Measurements from ENCODE around the gene SYPL1.

The SYPL1 gene

DNA sequence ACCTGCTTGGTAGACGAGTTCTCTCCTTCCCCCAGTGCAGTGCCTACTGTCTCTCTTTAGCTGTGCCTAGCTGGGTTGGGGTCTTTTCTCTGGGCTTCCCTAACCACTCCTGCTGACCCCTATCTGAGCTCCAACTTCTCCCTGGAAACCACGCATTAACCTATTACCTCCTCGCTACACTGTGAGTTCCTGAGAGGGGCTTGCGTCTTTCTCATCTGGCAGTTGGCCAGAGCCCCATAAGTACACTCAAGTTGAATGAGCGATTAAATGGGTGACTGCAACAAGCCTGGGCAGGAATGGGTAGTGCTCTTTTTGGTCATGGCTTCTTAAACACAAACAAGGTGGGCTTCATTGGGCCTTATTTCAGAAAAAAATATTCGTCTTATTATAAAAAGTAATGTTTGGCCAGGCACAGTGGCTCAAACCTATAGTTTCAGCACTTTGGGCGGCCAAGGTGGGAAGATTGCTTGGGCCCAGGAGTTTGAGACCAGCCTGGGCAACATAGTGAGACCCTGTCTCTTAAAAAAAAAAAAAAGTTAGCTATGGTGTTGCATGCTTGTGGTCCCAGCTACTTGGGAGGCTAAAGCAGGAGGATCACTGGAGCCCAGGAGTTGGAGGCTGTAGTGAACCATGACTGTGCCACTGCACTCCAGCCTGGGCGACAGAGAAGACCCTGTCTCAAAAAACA, 41.4 kb downstream of the SYPL1 start:
- TF ChIP-seq POLR2AphosphoS5 (IDR thresholded peaks at IDR 0.05; ENCODE audit: low read depth, low read length) (no peak), TAF1 (IDR thresholded peaks at IDR 0.05; ENCODE audit: borderline replicate concordance, insufficient read depth, low read length) (no peak), SIN3A (IDR thresholded peaks at IDR 0.05; ENCODE audit: borderline replicate concordance, insufficient read depth, low read length) (no peak), REST (IDR thresholded peaks at IDR 0.05; ENCODE audit: insufficient read depth in 1 of 2, low read depth in 2 of 2, low read length in 2 of 2) (no peak), FOXP2 (optimal IDR thresholded peaks at IDR 0.05; ENCODE audit: borderline replicate concordance, extremely low read depth, extremely low read length, insufficient read depth) (no peak)

GRCh38 chr7:106070201-106070551, 41.9 kb downstream of the SYPL1 start:
- TF ChIP-seq REST (IDR thresholded peaks at IDR 0.05; ENCODE audit: insufficient read depth in 1 of 2, low read depth in 2 of 2, low read length in 2 of 2): no peak
- TF ChIP-seq FOXP2 (optimal IDR thresholded peaks at IDR 0.05; ENCODE audit: borderline replicate concordance, extremely low read depth, extremely low read length, insufficient read depth): no peak
- no peak for TF ChIP-seq SIN3A (IDR thresholded peaks at IDR 0.05; ENCODE audit: borderline replicate concordance, insufficient read depth, low read length)
- no peak for TF ChIP-seq POLR2AphosphoS5 (IDR thresholded peaks at IDR 0.05; ENCODE audit: low read depth, low read length)
- no peak for TF ChIP-seq TAF1 (IDR thresholded peaks at IDR 0.05; ENCODE audit: borderline replicate concordance, insufficient read depth, low read length)

DNA sequence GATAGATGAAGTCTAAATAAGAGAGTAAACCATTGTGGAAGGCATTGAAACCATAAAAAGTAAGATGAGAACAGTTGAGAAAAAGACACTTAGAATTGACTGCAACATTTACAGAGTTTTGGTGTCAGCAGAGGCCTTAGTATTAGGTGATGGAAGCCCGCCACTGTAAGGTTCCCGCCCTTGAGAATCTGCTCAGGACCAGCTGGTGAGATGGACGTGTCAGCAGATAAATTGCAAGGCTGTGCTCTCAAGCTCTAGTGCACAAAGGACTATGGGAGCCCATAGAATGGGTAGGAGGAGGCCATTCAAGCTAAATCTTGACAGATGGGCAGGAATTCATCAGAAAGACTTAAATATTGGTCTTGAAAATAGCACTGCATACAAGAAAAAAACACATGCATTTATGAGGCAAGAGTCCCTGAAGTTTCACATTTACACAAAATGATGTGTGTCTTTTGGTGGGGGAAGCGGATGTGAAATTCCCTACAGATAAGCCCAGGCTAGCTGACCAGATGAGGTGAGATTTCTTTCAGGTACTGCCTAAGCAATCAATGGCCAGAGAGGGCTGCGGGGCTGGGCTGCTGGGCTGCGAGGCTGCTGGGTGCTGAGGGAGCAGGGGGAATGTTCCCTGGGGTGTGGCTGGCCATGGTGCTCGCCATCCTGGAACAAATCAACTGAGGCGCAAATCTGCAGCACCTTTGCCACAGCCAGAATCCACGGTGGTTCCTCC, 42.5 kb downstream of the SYPL1 start:
- TF ChIP-seq REST (IDR thresholded peaks at IDR 0.05; ENCODE audit: insufficient read depth in 1 of 2, low read depth in 2 of 2, low read length in 2 of 2) (no peak), SIN3A (IDR thresholded peaks at IDR 0.05; ENCODE audit: borderline replicate concordance, insufficient read depth, low read length) (no peak), TAF1 (IDR thresholded peaks at IDR 0.05; ENCODE audit: borderline replicate concordance, insufficient read depth, low read length) (no peak), POLR2AphosphoS5 (IDR thresholded peaks at IDR 0.05; ENCODE audit: low read depth, low read length) (no peak), FOXP2 (optimal IDR thresholded peaks at IDR 0.05; ENCODE audit: borderline replicate concordance, extremely low read depth, extremely low read length, insufficient read depth) (no peak)

- TF ChIP-seq TAF1 (IDR thresholded peaks at IDR 0.05; ENCODE audit: borderline replicate concordance, insufficient read depth, low read length) (no peak), SIN3A (IDR thresholded peaks at IDR 0.05; ENCODE audit: borderline replicate concordance, insufficient read depth, low read length) (no peak), POLR2AphosphoS5 (IDR thresholded peaks at IDR 0.05; ENCODE audit: low read depth, low read length) (no peak), FOXP2 (optimal IDR thresholded peaks at IDR 0.05; ENCODE audit: borderline replicate concordance, extremely low read depth, extremely low read length, insufficient read depth) (no peak), REST (IDR thresholded peaks at IDR 0.05; ENCODE audit: insufficient read depth in 1 of 2, low read depth in 2 of 2, low read length in 2 of 2) (no peak)
Measured at GRCh38 chr7:106068986-106069385, 43.1 kb downstream of the SYPL1 start.

Data from PFSK-1 (cell line).